Adrenal gland (tissue), 5 donors: Measurements from ENCODE around the gene TCF4.

Experiments used
- CTCF ChIP-seq, 6 experiments: fragments of 450-650 bp in 4 of 6; fragments of 200-600 bp in 2 of 6; sonication (generic) in 1 of 6; IDR thresholded peaks; 1 replicate in 5 of 6; 2 replicates in 1 of 6; pipeline versions ENCODE4 v1.5.1 to v1.8.0; 2016 to 2021; ENCODE audit warnings: antibody characterized with exemption in 6 of 6, mild to moderate bottlenecking in 2 of 6, moderate library complexity in 1 of 6
- POLR2A ChIP-seq, 2 donors: fragments of 450-650 bp; IDR thresholded peaks; one replicate each; pipeline ENCODE4 v1.6.1; 2017; ENCODE audit warnings: antibody characterized with exemption in 2 of 2, mild to moderate bottlenecking in 2 of 2, moderate library complexity in 1 of 2
- donor health status: DM: no; HTN: no; CAD: no.

- TF ChIP-seq CTCF (IDR thresholded peaks at IDR 0.05) = no peak
- no peak for TF ChIP-seq POLR2A (IDR thresholded peaks at IDR 0.05)
Observed at GRCh38 chr18:55407191-55407590, 180.8 kb downstream of the TCF4 start.
